Measurements from ENCODE around the gene EXOC5.
"Not testable (repeated sequence)": the region's sequence is repeated elsewhere in the genome, so short reads cannot be mapped to it uniquely, and the experiment has no call there.

EXOC5 gene

DNA sequence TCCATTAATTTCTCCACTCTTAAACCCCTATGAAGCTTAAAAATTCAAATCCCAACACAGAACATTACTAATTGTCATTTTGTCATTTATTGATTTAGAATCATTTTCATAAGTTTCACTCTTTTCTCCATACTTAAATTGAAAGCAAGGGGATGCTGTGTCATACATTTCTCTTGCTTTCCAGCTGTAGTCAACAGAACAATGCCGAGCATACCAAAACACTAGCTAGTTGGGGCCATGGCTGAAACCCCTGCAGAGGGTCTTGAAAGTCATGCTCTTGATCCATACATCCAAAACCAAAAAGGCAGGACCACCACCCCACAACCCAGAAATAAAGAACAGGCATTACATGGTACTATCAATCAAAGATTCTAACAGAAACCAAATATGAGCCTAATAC, 9.0 kb downstream of the EXOC5 start:
- DNase-seq (ENCODE audit: low read depth in 2 of 2), result no peak

DNA sequence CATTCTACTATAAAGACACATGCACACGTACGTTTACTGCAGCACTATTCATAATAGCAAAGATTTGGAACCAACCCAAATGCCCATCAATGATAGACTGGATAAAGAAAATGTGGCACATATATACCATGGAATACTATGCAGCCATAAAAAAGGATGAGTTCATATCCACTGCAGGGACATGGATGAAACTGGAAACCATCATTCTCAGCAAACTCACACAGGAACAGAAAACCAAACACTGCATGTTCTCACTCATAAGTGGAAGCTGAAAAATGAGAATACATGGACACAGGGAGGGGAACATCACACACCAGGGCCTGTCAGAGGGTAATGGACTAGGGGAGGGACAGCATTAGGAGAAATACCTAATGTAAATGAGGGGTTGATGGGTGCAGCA, 10.5 kb downstream of the EXOC5 start:
- DNase-seq (ENCODE audit: low read depth in 2 of 2), result not testable (repeated sequence)

DNA sequence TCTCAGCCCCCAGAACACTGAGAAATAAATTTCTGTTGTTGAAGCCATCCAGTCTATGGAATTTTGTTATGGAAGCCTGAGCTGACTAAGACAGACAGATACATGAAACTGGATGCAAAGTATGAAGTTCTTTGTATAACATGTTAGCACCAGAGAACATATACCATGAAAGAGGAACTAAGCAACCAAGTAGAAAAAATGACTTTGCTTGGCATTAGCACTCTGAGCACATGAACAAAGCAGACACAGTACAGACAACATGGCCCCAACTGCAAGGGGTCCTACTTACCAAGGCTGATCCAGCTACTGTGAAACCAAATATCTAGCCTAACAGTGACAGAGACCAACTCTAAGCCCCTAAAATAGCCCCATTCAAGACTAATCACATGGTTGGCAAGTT, 13.8 kb downstream of the EXOC5 start:
- DNase-seq (ENCODE audit: low read depth in 2 of 2), result no peak

DNA sequence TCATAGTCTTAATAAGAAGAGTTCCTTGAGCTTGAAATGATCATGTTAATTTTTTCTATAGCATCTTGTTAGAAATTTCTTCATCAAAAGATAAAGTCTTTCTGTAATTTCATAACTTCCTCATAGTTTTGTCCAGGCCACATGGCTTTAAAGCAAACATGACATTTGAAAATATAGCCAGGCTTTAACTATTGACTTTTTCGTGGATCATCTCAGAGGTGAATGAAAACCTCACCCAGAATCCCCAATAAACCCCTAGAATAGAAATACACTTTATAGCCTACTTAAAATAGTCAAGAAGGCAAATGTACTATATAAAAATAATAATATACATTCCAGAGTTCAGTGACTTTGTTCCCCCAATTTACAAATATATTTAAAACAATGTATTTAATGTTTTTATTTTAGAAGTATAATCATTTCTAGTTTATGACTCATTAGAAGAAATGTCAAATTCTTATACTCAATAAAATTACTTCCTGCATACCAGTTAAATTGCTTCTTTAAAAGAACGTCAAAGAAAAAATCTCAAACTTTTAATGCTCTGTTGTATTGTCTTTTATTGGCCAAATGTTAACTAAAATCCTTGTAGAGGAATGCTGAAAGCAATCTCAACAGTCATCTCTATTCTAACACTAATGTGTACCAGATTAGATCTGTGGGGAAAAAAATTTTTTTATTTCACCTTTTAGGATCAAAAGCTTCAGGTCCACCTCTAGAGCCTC, 21.6 kb downstream of the EXOC5 start:
- DNase-seq (ENCODE audit: low read depth in 2 of 2), result no peak

DNA sequence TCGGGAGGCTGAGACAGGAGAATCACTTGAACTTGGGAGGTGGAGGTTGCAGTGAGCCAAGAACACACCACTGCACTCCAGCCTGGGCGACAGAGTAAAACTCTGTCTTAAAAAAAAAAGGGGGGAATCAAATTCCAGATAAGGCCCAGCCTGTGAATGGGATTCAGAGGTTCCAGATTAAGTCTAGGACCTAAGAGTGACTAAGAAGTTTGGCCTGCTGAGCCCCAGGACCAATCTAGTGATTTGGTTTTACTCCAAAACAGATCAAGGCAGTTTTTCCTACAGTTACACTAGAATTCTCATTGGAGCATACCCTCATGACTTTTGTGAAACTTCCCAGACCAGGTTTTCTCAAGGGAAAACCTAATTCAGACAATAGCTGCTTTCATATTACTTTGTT, 22.8 kb downstream of the EXOC5 start:
- DNase-seq (ENCODE audit: low read depth in 2 of 2), result no peak

DNA sequence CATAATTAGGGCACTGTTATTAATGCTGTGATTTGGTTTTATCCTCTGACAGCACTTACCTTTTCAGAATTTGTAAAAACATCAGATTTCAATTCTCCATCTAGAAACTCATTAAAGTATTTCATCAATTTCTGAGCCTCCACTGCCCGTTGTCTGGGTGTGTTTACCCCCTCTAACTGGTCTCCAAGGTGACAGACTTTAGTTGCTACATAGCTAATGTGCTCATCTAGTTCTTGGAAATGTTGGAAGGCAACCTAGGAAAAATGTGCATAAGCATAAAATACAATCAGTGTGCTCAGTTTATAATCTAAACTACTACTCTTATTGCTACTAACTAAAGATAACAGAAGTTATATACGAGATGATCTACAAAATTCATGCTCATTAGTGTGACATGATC, 24.6 kb downstream of the EXOC5 start:
- DNase-seq (ENCODE audit: low read depth in 2 of 2), result no peak

DNA sequence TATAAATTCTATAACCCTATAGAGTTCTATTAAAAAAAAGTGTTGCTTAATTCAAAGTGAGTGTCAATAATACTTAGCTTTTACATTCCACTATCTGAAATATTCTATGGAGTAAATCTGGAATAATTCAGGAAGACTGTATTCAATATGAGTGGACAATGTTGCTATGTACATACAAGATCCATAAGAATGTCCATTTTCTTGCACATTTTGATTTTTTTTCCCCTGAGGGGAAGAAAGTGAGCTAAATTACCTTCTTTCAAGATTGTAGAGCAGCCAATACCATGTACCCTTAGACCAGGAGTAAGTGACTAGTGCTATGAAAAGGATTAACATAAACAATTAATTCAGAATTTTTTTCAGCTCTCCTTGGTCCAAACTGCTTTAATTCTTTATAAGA, 25.4 kb downstream of the EXOC5 start:
- DNase-seq (ENCODE audit: low read depth in 2 of 2), result no peak

DNA sequence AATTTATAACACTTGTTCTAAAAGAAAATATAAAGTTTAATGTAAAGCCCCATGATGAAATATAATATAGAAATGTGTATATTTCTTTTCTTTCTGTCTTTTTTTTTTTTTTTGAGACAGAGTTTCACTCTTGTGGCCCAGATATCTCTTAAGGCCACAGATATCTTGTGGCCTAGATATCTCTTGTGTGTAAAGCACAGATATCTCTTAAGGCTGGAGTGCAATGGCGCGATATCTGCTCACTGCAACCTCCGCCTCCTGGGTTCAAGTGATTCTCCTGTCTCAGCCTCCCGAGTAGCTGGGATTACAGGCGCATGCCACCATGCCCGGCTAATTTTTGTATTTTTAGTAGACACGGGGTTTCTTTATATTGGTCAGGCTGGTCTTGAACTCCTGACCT, 28.6 kb downstream of the EXOC5 start:
- not testable (repeated sequence) for DNase-seq (ENCODE audit: low read depth in 2 of 2)

DNA sequence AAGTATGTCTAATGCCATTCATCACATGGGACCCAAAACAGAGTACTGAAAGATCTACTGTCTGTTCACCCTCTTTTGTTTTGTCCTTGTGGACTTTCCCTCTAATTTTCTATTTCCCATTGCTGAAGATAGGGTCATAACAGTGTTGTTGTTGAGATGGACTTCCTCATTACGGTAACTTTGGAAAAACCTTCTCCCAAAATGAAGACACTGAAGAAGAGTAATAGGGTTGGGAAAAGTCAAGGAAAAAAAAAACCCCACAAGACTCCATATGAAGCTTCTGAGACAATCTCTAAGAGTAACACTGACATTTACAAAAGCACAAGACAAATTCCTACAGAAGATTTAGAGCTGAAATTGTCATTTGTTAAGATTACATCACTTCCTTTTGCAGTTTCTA, 36.7 kb downstream of the EXOC5 start:
- no peak for DNase-seq (ENCODE audit: low read depth in 2 of 2)

DNA sequence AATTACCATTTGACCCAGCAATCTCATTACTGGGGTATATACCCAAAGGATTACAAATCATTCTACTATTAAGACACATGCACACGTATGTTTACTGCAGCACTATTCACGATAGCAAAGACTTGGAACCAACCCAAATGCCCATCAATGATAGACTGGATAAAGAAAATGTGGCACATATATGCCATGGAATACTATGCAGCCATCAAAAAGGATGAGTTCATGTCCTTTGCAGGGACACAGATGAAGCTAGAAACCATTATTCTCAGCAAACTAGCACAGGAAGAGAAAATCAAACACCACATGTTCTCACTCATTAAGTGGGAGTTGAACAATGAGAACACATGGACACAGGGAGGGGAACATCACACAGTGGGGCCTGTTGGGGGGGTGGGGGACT, 40.4 kb downstream of the EXOC5 start:
- not testable (repeated sequence) for DNase-seq (ENCODE audit: low read depth in 2 of 2)

DNA sequence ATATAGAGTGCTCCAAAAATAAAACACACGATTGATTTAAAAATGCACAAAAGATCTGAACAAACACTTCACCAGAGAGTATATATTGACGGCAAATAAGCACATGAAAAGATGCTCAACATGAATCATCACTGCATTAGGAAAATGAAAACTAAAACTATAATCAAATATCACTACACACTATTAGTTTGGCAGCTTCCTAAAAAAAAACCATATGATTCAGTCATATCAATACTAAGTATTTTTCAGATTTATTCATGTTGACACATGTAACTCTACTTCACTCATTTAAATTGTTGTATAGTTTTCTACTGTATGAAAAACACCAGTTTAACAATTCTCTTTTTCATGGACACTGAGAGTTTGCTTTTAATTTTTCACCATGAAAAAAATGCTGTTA, 41.6 kb downstream of the EXOC5 start:
- no peak for DNase-seq (ENCODE audit: low read depth in 2 of 2)

DNA sequence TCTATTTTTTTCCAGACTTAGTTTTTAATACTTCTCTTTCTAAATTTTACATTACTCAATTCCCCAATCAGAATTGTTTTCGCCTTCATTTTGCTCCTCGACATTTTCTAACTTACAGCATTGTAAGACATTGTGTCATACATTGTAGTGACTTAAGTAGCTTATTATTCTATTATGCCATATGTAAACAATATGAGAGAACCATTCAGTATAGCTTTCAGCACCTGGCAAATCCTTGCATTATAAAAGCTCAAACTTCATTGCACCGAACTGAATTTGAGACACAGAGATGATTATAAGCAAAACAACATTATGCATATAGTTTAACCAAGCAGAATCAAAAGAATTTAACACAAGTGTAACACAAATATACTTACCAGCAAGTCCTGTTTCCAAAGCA, 46.8 kb downstream of the EXOC5 start:
- no peak for DNase-seq (ENCODE audit: low read depth in 2 of 2)

DNA sequence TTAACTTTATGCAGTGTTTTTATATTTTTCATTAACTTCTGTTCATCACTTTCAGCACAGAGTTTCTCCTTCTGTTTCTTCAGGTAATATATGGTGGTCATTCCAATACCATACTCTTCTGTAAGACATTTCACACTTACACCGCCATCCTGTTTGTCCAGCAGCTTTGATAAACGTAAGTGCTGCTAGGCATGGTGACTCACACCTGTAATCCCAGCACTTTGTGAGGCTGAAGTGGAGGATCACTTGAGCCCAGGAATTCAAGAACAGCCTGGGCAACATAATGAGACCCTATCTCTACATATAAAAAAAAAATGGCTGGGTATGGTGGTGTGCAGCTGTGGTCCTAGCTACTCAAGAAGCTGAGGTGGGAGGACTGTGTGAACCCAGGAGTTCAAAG, 55.8 kb downstream of the EXOC5 start:
- no peak for DNase-seq (ENCODE audit: low read depth in 2 of 2)

DNA sequence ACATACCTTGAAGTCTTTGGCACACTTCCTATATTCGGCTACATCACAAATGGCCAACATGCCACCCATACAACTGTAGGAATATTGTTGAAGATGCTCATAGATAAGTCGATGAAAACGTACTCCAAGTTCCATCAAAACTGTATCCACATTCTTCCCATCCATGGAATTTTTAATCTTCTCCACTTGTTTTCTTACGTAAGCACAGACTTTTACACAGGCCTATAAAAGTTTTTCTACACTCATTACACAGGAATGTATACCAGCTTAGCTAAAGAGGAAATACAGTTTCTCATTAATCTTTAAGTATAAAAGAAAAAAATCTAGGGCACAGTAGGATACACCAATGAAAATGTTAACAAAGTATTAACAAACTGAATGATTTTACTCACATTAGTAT, 59.1 kb downstream of the EXOC5 start:
- no peak for DNase-seq (ENCODE audit: low read depth in 2 of 2)

DNA sequence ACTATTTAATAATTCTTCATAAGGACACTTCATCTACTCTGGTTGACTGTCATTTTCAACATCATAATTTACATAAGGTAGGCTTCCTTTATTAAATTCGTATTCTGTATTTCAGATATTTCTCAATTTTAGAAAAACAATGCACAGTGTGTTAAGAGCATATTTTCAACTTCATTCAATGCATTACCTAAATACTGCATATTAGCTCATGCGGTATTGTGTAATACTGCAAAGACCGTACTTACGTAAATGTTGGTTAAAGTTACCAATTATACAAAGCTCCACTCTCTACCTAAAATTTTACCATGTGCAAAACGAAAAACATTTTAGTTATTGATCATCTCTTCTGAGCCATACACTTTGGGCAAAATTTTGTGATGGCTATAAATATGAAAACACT, 62.8 kb downstream of the EXOC5 start:
- no peak for DNase-seq (ENCODE audit: low read depth in 2 of 2)

DNA sequence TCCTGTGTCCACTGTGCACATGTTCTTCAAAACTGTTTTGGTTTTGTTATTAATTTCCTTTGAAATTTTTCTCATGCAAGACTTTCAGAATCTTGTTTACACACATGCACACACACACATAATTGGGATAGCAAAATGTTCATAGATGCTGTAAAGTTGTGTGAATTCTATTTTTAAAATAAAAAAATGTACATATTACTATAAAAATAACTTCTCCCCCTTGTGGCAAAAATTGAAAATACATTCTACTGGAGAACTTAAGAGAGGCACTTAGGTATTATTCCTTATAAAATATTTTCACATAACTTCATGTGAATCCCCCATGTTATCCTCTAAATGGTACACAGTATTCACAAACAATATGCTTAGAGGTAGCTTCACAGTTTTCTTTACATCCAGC, 66.0 kb downstream of the EXOC5 start:
- DNase-seq (ENCODE audit: low read depth in 2 of 2), result not testable (repeated sequence)

DNA sequence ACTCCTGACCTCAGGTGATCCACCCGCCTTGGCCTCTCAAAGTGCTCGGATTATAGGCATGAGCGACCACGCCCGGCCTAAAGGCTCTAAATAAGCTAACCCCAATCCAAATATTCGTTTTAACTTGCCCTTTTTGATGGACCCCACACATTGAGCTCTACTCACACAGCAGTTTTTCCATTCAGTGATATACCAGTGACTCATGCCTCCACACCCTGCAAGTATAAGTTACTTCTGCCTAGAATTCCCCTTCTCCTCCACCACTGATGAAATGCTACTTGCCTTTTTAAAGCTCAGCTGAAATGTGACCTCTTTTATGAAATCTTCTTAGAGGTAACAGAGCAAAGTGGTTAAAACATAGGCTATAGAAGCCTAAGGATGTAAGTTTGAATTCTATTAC, 68.8 kb downstream of the EXOC5 start:
- no peak for DNase-seq (ENCODE audit: low read depth in 2 of 2)

DNA sequence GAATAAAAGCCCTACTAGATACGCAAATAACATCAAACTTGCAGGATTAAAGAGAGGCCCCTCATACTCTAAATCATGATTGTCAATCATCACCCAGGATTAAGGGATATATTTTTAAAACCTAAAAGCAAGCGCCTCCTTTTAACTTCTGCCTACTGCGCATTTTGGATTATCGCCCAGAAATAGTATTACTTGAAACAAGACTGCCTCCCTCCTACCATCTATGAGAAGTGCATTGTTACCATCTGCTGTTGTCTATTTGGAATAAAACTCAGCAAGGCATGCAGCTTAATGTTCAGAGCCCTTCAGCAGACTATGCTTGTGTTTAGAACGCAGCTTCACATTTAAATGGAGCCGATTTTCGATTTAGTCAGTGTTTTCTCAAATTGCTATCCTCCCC, 79.6 kb downstream of the EXOC5 start:
- DNase-seq (ENCODE audit: low read depth in 2 of 2), result no peak

DNA sequence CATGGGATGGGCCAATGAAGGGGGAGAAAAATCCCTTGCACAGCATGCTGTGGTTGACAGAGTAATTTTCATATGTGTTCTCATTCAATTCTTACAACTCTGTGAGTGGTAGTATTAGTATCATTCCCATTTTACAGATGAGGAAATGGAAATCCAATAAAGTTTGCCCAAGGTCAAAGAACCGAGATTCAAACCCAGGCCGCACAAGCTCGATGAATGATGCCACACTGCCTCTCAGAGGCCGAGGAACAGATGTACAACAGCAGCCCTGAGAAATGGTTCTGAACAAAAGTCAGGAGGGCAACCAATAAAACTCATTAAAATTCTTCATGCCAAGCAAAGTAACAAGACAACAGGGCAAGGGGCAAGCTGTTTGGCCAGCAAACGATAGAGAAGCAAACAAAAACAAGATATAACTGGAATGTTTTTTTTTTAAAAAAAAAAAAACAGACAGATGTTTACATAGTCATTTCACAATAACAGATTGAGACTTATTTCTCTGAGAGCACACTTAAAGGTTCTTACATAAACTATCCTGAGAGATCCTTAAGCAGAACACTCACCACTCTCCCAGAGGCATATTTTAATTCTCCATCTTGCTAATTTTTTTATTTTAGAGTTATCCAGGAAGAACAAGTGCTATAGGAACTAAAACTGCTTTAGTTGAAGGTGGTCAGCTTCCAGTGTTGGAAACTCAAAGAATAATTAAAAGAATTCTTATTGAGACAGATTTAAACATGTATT, 85.8 kb downstream of the EXOC5 start:
- DNase-seq (ENCODE audit: low read depth in 2 of 2), result no peak

DNA sequence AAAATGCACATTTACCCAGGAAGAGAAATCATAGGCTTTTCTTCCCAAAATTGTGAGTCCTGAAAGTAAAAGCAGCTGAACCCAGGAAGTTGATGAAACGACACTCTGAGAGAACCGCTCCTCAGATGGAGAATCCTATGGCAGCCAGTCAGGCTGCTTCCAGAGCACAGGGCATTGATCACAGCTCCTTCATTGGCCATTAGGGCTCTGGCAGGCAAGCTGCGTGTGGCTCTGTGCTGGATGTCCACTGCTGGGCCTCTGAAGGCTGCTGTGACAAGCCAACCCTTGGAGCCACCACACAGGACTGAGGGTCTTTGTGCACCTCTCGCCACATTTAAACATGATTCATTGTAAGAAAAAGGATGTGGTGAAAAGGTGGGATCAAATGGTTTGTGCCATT, 89.4 kb downstream of the EXOC5 start:
- no peak for DNase-seq (ENCODE audit: low read depth in 2 of 2)

DNA sequence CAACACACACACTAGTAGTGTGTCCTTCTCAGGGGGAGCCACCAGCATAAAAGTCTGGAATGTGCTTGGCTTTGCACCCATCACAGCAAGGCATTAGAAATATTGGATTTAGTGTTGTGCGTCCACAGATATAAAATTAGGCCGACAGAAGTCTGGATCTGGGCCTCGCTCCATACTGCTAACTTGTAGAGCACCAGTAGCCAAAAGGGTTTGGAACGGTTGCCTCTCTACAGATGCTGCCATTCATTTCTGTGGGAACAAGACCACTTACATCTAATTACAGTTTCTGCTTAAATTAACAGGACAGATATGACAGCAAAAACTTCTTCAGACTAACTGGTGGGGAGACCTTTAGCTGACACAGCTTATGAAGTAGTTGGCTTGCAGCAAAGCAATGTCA, 94.2 kb downstream of the EXOC5 start:
- DNase-seq (ENCODE audit: low read depth in 2 of 2), result no peak

DNA sequence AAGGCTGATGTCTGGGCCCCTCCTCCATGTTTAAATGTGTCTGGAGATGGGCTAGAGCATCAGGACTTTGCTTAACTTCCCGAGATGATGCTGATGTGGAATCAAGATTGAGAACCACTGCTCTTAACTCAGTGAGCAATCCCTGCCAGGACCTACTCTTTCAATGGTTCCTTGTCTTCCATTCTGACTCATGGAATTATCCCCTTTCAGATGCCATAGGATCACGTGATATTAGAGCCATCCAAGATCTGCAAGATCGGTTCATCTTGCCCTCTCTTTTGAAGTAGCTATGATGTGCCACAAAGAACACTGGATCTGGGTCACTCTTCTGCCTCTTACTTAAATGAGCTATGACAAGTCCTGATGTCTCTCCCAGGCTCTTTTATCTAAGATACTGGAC, 96.8 kb downstream of the EXOC5 start:
- no peak for DNase-seq (ENCODE audit: low read depth in 2 of 2)

DNA sequence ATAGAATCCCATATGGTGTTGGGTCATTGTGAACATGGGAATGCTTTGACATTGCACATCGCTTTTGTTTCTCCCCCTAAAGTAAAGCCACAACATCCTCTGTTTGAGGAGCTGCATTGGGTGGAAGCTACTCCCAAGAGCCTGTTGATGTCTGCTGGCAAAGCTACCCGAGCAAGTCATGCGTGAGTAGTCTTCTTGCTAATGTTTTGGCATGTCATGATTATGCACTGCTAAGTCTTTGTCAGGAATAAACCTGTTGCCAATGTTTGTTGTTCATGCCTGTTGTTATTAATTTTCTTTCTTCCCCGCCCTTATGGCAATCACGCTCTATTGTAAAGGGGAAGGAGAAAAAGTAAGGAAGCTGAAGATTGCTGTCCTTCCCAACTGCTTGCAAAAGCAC, 97.3 kb downstream of the EXOC5 start:
- no peak for DNase-seq (ENCODE audit: low read depth in 2 of 2)

DNA sequence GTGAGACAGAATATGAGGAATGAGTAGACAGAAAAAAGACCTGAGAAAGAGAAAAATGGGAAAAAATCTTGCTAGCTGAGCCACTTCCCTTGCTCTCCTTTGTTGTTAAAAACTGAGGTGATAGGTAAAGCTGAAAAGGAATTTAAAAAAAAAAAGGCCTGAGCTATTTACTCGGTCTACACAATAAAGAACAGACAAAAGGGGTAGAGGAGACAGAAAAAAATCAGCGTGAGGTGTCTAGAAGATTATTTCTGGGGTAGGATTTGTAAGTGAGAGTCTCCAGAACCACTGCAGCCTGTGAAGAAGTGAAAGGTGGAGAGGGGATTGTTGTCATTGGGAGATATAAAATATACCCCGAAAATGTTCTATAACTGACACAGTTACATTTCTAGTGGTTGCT, 98.8 kb downstream of the EXOC5 start:
- DNase-seq (ENCODE audit: low read depth in 2 of 2), result no peak
